Astrocyte (in vitro differentiated cells and primary cell): ENCODE results near the gene AGPAT3.

Experiments used
- EZH2 ChIP-seq: IDR thresholded peaks from 2 replicates; pipeline ENCODE4 v1.6.1; 2012; ENCODE audit warnings: mild to moderate bottlenecking, low read length, inconsistent platforms; ENCODE audit not compliant: insufficient read depth
- TF ChIP-seq, protein P1 (sequence below): IDR thresholded peaks from 2 replicates; pipeline ENCODE4 v1.5.1; 2011; ENCODE audit warnings: low read depth, mild to moderate bottlenecking, inconsistent platforms, low read length, moderate library complexity; ENCODE audit not compliant: insufficient read depth

DNA sequence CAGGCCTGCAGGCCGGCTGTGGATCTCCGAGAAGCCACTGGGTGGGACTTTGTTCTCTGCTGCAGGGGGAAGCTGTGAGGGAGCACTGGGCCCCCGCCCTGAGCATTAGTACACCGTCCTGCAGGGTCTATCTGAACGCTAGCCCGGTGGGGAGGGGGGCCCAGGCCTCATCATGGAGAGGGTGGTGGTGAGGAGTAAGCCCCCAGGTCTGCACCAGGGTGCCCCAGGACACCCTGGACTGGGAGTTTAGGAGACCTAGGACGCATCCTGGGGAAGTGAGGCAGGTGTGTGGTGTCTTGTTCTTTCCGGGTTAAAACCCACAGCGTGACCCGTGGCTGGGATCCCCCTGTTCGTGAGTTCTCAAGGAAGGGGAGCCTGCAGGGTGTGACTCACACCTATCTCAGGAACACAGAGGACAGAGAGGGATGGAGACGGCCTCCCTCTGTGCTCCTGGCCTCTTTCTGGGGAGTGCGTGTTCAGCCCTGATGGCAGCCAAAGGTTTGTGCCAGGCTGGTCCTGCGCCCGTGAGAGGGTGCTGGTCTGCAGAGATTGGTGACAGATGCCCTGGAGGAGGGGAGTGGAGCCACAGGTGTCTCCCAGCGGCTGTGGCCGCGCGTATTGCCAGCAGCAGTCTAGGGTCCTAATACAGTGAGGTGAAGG is 44.8 kb downstream of the AGPAT3 start:
- TF ChIP-seq, protein P1, sequence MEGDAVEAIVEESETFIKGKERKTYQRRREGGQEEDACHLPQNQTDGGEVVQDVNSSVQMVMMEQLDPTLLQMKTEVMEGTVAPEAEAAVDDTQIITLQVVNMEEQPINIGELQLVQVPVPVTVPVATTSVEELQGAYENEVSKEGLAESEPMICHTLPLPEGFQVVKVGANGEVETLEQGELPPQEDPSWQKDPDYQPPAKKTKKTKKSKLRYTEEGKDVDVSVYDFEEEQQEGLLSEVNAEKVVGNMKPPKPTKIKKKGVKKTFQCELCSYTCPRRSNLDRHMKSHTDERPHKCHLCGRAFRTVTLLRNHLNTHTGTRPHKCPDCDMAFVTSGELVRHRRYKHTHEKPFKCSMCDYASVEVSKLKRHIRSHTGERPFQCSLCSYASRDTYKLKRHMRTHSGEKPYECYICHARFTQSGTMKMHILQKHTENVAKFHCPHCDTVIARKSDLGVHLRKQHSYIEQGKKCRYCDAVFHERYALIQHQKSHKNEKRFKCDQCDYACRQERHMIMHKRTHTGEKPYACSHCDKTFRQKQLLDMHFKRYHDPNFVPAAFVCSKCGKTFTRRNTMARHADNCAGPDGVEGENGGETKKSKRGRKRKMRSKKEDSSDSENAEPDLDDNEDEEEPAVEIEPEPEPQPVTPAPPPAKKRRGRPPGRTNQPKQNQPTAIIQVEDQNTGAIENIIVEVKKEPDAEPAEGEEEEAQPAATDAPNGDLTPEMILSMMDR, result no peak
- TF ChIP-seq EZH2, result no peak
